Activated CD8-positive, alpha-beta memory T cell treated with anti-CD3 and anti-CD28 coated beads, Interleukin-2, amount 50 U/mL, for 24 hours (primary cell): ENCODE measurements around the gene SLC34A1.
"Not testable (repeated sequence)": the region's sequence is repeated elsewhere in the genome, so short reads cannot be mapped to it uniquely, and the experiment has no call there.

Experiments
- DNase-seq: peaks from one replicate; pipeline ENCODE4 v3.0.0-alpha.2; 2020; ENCODE audit errors: extremely low read depth

The SLC34A1 gene

DNA sequence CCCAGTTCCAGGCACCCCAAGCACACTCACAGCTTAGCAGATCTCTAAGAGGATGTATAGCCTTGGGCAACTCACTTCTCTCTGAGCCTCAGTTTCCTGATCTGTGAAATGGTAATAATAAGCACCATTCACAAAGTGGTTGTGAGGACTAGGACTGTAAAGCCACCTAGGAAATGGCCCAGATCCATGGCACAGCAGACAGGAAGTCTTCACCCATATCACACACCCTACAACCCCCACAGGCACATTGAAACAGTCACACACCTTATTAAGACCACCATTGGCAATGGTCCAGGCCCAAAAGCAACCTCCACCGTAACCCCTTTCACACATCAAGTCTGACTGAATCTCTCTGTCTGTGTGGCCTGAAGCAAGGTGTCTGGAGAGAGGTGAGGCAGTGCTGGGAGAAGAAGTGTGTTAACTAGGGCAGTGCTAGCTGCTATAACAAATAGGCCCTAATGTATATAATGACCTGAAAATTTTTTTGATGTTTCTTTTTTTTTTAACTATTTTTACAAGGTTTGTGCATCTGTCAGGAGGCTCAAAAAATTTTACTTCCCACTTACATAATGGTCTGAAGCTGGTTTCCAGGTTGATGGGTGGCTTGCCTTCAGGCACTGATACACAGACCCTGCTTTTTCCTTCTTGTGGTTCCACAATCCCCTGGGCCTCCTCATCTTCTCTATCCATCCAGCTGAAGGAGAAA lies 28.9 kb upstream of the SLC34A1 start:
- no peak for DNase-seq

DNA sequence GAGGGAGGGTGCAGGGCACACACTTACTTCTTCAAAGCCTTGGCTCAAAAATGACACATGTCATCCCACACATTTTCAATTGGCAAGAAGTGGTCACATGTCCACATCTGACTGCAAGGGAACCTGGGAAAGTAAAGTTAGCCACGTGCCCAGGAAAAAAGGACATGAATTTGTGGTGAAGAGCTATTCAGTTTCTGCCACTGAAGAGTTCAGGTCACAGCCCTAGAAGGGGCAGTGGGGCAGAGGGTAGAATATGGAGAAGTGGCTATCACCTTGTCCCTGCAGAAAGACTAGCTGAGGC lies 28.4 kb upstream of the SLC34A1 start:
- DNase-seq: no peak

DNA sequence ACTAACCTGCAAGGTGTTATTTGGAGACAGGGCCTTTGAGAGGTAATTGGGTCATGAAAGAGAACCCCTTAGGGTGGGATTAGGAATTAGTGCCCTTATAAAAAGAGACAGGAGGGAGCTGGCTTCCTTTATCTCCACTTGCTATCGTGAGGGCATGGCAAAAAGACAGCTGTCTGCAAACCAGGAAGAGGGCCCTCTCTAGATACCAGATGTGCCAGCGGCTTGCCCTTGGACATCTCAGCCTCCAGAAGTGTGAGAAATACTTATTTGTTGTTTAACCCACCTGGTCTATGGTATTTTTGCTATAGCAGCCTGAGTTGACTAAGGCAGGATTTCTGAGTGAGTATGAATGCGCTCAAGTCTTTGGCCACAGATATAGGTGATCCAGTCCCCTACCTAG lies 27.5 kb upstream of the SLC34A1 start:
- no peak for DNase-seq

DNA sequence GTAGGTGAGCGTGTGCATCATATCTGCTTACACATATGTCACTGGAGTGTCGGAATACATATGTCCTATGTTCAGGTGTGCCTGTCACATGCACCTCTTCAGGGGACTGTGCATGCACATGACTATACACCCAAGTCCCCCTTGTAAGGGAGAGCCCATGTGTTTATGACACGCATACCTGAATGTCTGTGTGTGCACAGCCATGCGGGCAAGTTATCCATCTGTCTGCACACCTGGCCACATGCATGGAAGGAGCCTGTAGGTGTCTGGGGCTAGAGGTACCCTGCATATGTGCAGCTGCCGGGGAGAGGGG lies 27.1 kb upstream of the SLC34A1 start:
- DNase-seq: no peak

DNA sequence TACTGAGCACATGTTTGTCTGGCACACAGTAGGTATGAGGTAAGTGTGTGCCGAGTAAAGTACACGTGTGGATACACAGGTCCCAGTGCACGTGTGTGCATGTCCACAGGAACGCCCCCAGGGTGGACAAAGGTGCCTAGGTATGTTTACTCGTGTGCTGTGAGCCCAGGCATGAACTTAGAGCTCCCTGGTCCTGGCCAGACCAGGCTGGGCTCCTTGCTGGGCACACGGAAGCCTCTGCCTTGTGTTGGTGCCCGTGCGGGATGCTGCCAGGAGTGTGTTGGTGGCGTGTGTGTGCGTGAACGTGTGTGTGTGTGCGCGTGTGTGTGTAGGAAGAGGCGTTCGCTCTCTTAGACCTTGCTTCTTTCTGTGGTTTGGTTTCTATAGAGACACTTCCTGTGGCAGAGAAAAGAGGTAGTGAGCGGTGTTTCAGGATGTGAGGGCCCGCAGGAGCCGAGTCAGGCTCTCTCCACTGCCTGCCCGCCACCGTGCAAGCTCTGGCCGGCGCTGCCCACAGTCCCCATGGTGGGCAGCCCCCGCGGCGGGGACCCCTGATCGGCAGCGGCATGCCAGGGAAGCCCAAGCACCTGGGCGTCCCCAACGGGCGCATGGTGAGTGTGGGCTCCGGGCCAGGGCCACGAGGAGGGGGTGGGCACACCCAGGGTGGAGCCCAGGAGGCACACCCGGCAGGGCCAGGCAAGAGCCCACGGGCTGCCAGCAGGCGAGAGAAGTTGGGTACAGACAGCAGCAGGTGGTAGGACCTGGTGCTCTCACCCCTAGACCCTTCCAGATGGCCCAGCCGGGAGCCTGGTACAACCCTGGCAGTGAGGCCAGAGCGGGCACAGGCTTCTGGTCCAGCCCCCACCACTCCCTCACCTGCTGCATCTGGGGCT lies 26.5 kb upstream of the SLC34A1 start, which contains the start of gene RGS14:
Gene RGS14, plus strand, starts transcription at position 466 of the 893 bp plus-strand sequence. Its CDS starts 101 bp downstream, at position 567.
- DNase-seq: no peak

DNA sequence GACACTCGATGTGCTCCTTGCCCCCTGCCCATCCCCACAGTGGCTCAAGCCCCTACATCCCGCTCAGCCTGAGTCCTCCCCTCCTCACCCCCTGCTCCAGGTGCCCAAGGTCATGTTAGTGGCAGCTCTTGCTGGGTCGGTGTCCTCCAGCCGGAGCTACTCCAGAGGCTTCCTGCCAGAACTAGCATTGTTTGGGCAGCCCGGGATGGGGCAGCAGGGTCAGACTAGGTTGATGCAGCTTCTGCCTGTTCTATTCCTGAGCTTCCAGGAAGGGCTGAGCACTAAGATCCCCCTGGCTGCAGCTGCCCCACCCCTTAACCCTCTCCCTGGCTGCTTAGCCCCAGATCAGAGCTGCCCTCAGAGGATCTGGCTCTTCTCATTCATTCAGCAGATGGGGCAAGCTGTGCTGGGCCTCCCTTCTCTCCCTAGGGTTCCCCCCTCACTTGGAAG lies 25.8 kb upstream of the SLC34A1 start:
- DNase-seq: no peak

DNA sequence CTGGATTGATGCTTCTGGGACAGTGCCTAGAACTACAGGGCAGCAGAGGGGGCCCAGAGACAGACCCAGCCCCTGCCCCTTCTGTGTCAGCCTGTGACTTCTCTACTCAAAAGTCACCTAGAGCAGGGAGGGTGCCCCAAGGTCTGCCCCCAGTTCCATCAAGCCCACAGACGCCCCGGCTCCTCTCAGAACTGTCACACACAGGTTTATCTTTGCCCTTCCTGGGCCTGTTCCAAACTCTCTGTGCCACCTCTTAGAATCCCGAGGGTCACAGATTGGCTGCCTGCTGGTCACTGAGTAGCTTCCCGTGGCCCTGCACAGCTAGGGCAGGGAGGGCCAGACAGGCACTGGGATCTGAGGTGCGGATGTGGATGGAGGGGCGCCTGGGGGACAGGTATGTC lies 24.8 kb upstream of the SLC34A1 start:
- no peak for DNase-seq

DNA sequence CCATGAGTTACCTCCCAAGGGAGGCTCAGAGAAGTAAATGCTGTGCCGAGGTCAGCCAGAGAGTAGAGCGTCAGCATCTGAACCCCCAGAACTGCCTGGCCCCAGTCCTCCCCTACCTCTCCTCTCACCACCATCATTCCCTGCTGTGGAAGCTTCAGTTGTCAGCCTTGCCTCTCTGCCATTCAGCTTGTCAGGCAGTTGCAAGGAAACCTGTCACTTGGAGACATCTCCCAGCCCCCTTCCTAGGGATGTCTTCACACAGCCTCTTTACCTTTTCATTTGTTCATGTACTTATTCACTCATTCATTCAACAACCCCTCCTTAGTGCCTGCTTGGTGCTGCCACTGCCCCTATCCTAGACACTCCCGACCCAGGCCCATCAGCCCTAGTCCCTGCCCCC lies 24.4 kb upstream of the SLC34A1 start:
- DNase-seq: no peak

DNA sequence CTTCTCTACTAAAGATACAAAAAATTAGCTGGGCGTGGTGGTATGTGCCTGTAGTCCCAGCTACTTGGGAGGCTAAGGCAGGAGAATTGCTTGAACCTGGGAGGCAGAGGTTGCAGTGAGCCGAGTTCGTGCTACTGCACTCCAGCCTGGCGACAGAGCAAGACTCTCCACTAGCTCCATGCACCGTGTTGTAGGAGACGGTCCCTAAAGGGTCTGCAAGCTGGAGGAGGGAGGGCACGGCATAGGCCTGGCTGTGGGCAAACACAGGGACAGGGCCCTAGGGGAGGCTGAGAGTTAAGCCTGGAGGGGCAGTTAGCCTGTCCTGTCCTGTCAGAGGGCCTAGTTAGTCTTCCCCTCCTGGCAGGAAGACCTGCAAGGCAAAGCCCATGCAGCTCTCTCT lies 23.5 kb upstream of the SLC34A1 start:
- DNase-seq: not testable (repeated sequence)

DNA sequence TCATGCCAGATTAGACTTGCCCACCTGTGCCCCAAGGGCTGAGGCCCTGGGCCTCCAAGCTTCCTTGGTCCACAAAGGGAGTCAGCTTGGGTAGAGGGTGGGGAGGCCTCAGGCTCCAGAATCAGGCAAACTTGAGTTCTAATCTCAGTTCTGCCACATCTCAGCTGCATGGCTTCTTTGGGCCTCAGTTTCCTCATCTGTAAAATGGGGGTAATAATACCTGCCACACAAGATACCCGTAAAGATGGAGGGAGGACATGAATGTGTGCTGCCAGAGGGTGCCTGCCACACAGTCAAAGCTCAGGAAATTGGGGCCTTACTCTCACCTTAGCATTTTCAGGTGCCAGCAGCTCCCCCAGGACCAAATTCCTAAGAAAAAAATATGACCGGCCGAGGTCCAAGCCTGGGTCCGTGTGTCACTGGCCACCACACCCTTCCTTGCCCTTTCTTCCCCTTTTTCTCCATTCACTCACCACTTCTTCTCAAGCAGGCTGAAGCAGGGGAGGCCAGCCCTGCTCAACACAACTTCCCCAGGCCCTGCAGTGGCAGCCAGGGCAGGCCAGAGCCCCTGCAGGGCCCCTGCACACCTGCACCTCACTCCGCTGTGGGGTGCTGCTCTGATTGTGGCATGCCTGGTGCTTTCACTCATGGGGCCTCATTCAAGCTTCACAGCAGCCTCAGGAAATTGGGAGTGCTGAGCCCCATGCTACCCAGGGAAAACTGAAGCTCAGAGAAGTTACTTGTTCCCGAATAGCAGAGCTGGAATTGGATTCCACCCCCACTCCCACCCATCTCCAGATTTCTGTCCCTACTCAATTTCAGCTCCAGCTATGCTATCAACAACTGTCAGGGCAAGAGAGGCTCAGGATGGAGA lies 22.6 kb upstream of the SLC34A1 start:
- no peak for DNase-seq

DNA sequence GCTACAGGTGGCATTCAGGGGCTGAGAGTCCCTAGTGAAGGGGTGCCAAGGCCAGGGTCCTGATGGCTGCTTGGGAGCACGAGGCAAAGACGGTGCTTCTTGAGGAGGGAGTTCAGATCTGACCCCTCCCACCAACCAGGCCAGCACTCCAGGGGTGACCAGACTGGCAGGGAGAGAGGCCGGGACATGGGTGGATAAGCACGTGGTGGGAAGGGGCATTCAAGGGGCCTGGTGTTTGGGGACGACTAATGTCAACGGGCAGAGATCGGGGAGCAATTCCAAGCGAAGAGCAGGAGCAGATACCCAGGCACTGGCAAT lies 22.0 kb upstream of the SLC34A1 start:
- no peak for DNase-seq

DNA sequence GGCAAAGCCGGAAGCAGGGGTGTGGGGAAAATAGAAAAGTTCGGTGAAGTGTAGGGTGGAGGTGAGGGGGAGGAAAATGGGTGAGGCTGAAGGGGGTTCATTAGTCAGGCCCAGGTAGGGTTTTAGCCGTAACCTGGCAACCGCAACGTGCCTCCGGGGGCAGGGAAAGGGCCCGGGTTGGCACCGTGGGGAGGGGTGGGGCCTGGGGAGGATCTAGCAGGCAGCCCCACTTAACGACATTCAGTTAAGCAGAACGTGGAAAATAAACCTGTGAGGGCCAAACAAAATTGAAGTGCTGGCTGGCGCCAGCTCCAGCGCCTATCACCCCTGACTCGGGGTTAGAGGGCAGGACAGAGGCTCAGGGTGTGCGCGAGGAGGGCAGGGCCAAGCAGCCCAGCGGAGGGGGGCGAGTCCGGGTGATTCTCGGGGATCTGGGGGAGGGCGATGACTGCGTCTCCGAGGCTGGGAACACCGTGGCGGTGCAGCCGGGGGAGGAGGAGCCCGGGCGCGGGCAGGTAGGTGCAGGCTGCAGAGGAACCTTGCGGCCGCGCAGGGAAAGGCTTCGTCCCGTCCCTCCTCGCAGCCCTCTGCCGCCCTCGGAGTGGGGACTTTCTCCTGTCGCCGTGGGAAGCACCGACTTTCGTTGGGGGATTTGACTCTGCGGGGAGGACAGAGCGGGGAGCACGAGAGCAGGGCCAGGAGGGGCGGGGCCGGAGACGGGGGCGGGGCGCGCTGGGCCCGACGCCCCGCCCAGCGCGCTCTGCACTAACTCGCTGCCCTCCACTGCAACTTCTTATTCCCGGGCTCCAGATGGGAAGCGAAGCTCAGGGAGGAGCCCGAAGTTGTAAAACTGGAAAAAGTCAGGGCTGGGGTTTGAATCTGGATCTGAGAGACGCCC lies 21.4 kb upstream of the SLC34A1 start:
- DNase-seq: no peak

DNA sequence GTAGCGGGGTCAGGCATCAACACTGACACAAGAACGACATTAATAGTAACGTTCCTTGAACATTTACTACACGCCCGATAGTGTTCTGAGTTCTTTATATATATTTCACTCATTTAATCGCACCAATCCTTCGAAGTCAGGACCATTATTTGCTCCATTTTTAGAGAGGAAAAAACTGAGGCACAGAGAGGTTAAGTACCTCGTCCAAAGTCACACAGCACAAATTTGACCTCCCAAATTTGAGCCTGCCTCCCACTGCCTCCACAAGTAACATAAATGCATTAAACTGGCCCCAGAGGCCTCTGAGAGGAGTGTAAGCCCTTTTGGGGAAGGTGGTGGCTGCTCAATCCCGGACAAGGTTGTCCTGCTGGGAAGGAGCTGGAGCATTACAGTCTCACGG lies 20.7 kb upstream of the SLC34A1 start:
- DNase-seq: no peak

DNA sequence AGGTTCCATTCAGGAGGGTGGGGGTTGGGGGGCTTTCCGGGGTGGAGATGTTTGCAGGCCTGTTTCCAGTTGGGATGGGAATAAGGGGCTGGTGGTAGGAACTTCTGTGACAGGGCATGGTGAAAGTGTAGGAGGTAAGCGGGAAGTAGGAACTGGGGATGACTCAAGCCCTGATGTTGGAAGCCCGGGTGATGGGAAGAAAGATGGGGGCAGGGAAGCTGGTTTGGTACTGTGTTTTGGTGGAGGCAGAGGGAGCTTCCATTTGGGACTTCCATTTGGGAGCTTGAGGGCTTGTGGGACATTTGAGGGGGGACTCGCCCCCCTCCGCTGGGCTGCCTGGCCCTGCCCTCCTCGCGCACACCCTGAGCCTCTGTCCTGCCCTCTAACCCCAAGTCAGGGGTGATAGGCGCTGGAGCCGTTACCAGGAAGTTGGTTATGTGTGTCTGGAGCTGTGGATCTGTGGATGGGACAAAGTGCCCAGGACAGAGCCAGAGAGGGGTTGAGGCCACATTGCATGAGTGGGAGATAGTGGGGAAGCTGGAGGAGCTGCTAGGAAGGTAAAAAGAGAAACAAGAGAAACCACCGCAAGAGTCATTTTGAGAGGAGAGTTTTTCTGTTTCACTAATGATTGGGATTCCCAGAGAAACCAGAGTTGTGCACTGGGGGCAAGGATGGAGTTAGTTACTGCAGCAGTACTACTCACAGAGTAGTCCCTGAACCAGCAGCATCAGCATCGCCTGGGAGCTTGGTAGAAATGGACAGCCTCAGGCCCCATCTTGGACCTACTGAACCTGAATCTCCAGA lies 19.9 kb upstream of the SLC34A1 start:
- no peak for DNase-seq

DNA sequence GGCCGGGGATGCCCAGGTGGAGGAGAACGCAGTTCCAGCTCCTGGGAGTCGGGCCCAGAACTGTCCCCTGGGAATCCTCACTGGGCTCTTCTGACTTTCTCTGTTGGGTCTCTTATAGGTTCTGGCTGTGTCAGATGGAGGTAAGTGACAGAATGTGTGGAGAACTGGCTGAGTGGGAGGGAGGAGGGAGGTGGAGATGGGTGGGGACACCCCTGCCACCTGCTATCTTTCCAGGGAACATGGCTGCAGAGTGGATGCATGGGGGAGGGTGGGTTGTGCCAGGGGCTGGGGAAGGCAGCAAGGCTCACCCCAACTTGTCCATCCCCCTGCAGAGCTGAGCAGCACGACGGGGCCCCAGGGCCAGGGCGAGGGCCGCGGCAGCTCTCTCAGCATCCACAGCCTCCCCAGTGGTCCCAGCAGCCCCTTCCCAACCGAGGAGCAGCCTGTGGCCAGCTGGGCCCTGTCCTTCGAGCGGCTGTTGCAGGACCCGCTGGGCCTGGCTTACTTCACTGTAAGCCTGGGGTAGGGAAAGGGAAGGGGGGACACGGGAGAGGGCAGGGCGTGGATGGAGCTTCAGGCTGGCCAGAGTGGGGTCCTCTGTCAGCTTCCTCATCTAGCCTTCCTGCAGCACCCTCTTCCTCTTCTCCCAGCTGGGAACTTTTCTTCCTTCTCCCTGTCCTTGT lies 18.2 kb upstream of the SLC34A1 start:
- no peak for DNase-seq

DNA sequence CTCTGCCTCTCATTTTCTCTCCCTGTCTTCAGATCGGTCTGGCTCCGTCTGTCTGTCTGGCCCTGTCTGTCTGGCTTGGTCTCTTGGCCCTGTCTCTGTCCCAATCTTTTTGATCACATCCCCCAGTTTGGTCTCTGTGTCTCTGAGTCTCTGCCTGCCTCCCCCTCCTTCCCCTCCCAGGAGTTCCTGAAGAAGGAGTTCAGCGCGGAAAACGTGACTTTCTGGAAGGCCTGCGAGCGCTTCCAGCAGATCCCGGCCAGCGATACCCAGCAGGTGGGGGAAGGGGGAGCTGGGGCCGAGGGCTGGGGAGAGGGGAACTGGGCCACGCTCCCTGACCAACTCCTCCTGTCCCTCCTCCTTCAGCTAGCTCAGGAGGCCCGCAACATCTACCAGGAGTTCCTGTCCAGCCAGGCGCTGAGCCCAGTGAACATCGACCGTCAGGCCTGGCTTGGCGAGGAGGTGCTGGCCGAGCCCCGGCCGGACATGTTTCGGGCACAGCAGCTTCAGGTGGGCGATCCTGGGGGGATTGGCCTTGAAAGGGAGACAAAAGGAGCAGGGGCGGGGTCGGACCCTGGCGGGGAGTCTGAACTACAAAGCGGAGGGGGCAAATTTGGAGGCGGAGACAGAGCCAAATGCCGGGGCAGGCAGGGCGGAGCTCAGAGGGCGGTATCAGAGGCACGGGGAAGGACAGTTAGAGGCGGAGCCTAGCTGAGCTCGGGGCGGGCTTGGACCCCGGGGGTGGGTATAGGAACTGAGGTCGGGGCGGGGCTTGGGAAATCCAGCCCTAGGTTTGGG lies 17.5 kb upstream of the SLC34A1 start:
- no peak for DNase-seq

DNA sequence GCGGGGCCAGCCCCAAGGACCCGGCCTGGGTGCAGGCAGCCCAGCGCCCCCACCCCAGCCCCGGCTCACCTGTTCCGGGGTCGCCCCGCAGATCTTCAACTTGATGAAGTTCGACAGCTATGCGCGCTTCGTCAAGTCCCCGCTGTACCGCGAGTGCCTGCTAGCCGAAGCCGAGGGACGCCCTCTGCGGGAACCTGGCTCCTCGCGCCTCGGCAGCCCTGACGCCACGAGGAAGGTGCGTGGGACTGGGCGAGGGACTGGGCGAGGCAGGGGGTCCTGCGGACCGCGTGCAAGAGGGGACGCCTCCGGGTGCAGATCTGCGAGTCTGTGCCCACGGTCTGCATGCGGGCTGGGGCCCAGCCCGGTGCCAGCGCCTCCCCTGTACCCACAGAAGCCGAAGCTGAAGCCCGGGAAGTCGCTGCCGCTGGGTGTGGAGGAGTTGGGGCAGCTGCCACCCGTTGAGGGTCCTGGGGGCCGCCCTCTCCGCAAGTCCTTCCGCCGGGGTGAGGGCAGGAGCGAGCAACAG lies 16.8 kb upstream of the SLC34A1 start:
- no peak for DNase-seq

DNA sequence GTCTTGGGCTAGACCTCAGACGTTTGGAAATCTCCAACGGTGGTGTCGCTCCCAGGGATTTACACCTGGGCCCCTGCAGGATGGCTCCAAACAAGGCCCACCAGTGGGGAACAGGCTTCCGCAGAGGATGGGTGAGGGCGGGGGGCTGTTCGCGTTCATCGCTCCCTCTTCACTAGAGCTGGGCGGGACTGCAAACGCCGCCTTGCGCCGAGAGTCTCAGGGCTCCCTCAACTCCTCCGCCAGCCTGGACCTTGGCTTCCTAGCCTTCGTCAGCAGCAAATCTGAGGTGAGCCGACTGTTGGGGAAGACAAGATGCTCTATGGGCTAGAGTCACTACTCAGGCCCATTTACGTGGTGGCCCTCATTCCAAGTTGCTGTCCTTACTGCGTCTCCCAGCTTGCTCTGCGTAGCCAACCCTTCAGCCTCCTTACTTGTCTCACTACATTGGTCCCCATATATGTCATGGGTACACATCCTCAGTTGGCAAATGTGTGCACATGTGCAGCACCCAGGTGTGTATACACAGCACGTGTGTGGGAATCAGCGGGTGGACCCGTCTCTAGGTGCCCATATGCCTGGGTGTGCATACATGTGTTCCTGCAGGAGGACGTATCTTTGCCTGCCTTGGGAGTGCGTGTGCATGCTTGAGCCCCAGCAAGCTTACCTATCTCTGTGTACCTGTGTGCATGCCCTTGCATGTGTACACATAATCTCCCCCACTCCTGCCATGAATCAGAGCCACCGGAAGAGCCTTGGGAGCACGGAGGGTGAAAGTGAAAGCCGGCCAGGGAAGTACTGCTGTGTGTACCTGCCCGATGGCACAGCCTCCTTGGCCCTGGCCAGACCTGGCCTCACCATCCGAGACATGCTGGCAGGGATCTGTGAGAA lies 16.0 kb upstream of the SLC34A1 start:
- no peak for DNase-seq
